ENCODE results near the gene LUC7L2. TPM values are rescaled to one million over a fixed set of nuclear protein-coding genes. Genes with fewer than 3 reads are reported as not detected.

The LUC7L2 gene
- total RNA-seq, 1 donor from 2014 or later: 74.6 TPM

GRCh38 chr7:139339698-139340036 lies 20.0 kb upstream of the LUC7L2 start:
- DNase-seq: no peak
- intact Hi-C loops (cut with DNase I): no loop called here
- H3K4me1 ChIP-seq: peaks cover 13% of the 10 kb centered on the region
- no peak for ATAC-seq
- H3K9me3 ChIP-seq: no peaks in the 10 kb centered on the region
- H3K4me3 ChIP-seq: peak overlapping the region; percentile 85
- no peaks in the 10 kb centered on the region for H3K36me3 ChIP-seq
- TF ChIP-seq CTCF (IDR thresholded peaks at IDR 0.05): no peak
- peak overlapping the region; percentile 100 for H3K27ac ChIP-seq
- no peaks in the 10 kb centered on the region for H3K27me3 ChIP-seq (ENCODE audit: low read depth)

GRCh38 chr7:139340037-139340807 lies 19.5 kb upstream of the LUC7L2 start:
- peak; percentile 88 to 94 for ATAC-seq
- H3K4me1 ChIP-seq: peaks cover 13% of the 10 kb centered on the region
- peak; percentile 79 for TF ChIP-seq CTCF (IDR thresholded peaks at IDR 0.05)
- peak overlapping the region; percentile 85 for H3K4me3 ChIP-seq
- H3K9me3 ChIP-seq: no peaks in the 10 kb centered on the region
- peak overlapping the region; percentile 100 for H3K27ac ChIP-seq
- H3K36me3 ChIP-seq: no peaks in the 10 kb centered on the region
- peak; percentile 99 for DNase-seq
- intact Hi-C loops (cut with DNase I): no loop called here
- no peaks in the 10 kb centered on the region for H3K27me3 ChIP-seq (ENCODE audit: low read depth)

GRCh38 chr7:139340808-139341057 lies 19.0 kb upstream of the LUC7L2 start:
- Histone ChIP-seq H3K4me3 (peak overlapping the region; percentile 85), H3K9me3 (no peaks in the 10 kb centered on the region), H3K27ac (peak overlapping the region; percentile 100), H3K36me3 (no peaks in the 10 kb centered on the region), H3K4me1 (peaks cover 13% of the 10 kb centered on the region), H3K27me3 (ENCODE audit: low read depth) (no peaks in the 10 kb centered on the region)
- peak; percentile 86 for DNase-seq
- TF ChIP-seq CTCF (IDR thresholded peaks at IDR 0.05): no peak
- peak; percentile 13 to 26 for ATAC-seq
- intact Hi-C loops (cut with DNase I): no loop called here

- peak; percentile 91 for ATAC-seq
- Histone ChIP-seq H3K9me3 (no peaks in the 10 kb centered on the region), H3K4me1 (peaks cover 13% of the 10 kb centered on the region), H3K36me3 (peaks cover 2% of the 10 kb centered on the region), H3K27me3 (ENCODE audit: low read depth) (no peaks in the 10 kb centered on the region), H3K27ac (peak within 1 kb of the TSS; percentile 100), H3K4me3 (peak within 1 kb of the TSS; percentile 85)
- peak; percentile 48 for TF ChIP-seq CTCF (IDR thresholded peaks at IDR 0.05)
- peak; percentile 93 for DNase-seq
- intact Hi-C loops (cut with DNase I): no loop called here
These were observed 18.5 kb upstream of the LUC7L2 start, which contains the start of gene FMC1 for GRCh38 chr7:139341058-139341775. Gene FMC1, plus strand, starts transcription at chr7:139341337. Its CDS starts 48 bp downstream, at chr7:139341385.

GRCh38 chr7:139341776-139342226 lies 17.9 kb upstream of the LUC7L2 start:
- Histone ChIP-seq H3K27ac (peak overlapping the region; percentile 100), H3K9me3 (no peaks in the 10 kb centered on the region), H3K36me3 (peaks cover 8% of the 10 kb centered on the region), H3K4me3 (peak overlapping the region; percentile 85), H3K27me3 (ENCODE audit: low read depth) (no peaks in the 10 kb centered on the region), H3K4me1 (peaks cover 13% of the 10 kb centered on the region)
- intact Hi-C loops (cut with DNase I): no loop called here
- no peak for DNase-seq
- no peak for ATAC-seq
- no peak for TF ChIP-seq CTCF (IDR thresholded peaks at IDR 0.05)

All from lower lobe of right lung (tissue), 2 donors.